GM18520 (cell line): ENCODE results near the gene IFI6.
"Not testable (repeated sequence)": the region's sequence is repeated elsewhere in the genome, so short reads cannot be mapped to it uniquely, and the experiment has no call there.

Experiments used
- ATAC-seq: cut with Tn5 transposase; IDR thresholded peaks from one replicate; pipeline ENCODE4 v1.9.1; 2021; ENCODE audit not compliant: unreplicated experiment

IFI6 gene

GRCh38 chr1:27632387-27633297 lies 39.4 kb downstream of the IFI6 start:
- ATAC-seq = peak; percentile 27

GRCh38 chr1:27630859-27631491 lies 41.0 kb downstream of the IFI6 start:
- ATAC-seq = peak; percentile 21

GRCh38 chr1:27628712-27629111 lies 43.3 kb downstream of the IFI6 start:
- no peak for ATAC-seq

- not testable (repeated sequence) for ATAC-seq
These were observed 44.3 kb downstream of the IFI6 start for GRCh38 chr1:27627733-27628132.

GRCh38 chr1:27627061-27627460 lies 44.9 kb downstream of the IFI6 start:
- no peak for ATAC-seq

GRCh38 chr1:27626031-27626935 lies 45.7 kb downstream of the IFI6 start:
- ATAC-seq = no peak

- peak; percentile 8 for ATAC-seq
These were observed 47.4 kb downstream of the IFI6 start for GRCh38 chr1:27624467-27625178.

GRCh38 chr1:27623327-27624212 lies 48.4 kb downstream of the IFI6 start:
- no peak for ATAC-seq

GRCh38 chr1:27622828-27623227 lies 49.2 kb downstream of the IFI6 start:
- no peak for ATAC-seq

GRCh38 chr1:27621051-27621920 lies 50.7 kb downstream of the IFI6 start:
- no peak for ATAC-seq

GRCh38 chr1:27619782-27620438 lies 52.1 kb downstream of the IFI6 start:
- not testable (repeated sequence) for ATAC-seq

GRCh38 chr1:27618341-27619082 lies 53.5 kb downstream of the IFI6 start:
- no peak for ATAC-seq

- no peak for ATAC-seq
These were observed 54.6 kb downstream of the IFI6 start for GRCh38 chr1:27617420-27617819.

- ATAC-seq = no peak
These were observed 55.6 kb downstream of the IFI6 start for GRCh38 chr1:27616441-27616840.
